Measurements from ENCODE around the gene CHFR.
"Not testable (repeated sequence)": the region's sequence is repeated elsewhere in the genome, so short reads cannot be mapped to it uniquely, and the experiment has no call there.

CHFR gene

GRCh38 chr12:132873724-132874123, 13.7 kb downstream of the CHFR start:
- DNase-seq: no peak

- DNase-seq: no peak
Measured at GRCh38 chr12:132872975-132873421, 14.4 kb downstream of the CHFR start.

GRCh38 chr12:132872073-132872855, 15.1 kb downstream of the CHFR start:
- no peak for DNase-seq

- no peak for DNase-seq
Measured at GRCh38 chr12:132869551-132869950, 17.9 kb downstream of the CHFR start.

GRCh38 chr12:132866251-132866828, 21.1 kb downstream of the CHFR start:
- no peak for DNase-seq

- no peak for DNase-seq
Measured at GRCh38 chr12:132861558-132861957, 25.8 kb downstream of the CHFR start.

GRCh38 chr12:132858718-132859266, 28.6 kb downstream of the CHFR start:
- no peak for DNase-seq

GRCh38 chr12:132857019-132857418, 30.4 kb downstream of the CHFR start:
- not testable (repeated sequence) for DNase-seq

- no peak for DNase-seq
Measured at GRCh38 chr12:132856581-132856980, 30.8 kb downstream of the CHFR start.

GRCh38 chr12:132855211-132855610, 32.2 kb downstream of the CHFR start:
- DNase-seq: not testable (repeated sequence)

- no peak for DNase-seq
Measured at GRCh38 chr12:132853285-132854092, 33.9 kb downstream of the CHFR start.

GRCh38 chr12:132852496-132852895, 34.9 kb downstream of the CHFR start:
- DNase-seq: no peak

GRCh38 chr12:132851465-132851864, 35.9 kb downstream of the CHFR start:
- DNase-seq: no peak

- DNase-seq: no peak
Measured at GRCh38 chr12:132850291-132850690, 37.1 kb downstream of the CHFR start.

GRCh38 chr12:132848521-132848920, 38.9 kb downstream of the CHFR start:
- DNase-seq: no peak

GRCh38 chr12:132847363-132848356, 39.7 kb downstream of the CHFR start:
- no peak for DNase-seq

GRCh38 chr12:132844681-132845080, 42.7 kb downstream of the CHFR start:
- not testable (repeated sequence) for DNase-seq

GRCh38 chr12:132842449-132843045, 44.9 kb downstream of the CHFR start:
- no peak for DNase-seq

- DNase-seq: no peak
Measured at GRCh38 chr12:132841151-132841550, 46.3 kb downstream of the CHFR start.

GRCh38 chr12:132840536-132840935, 46.9 kb downstream of the CHFR start:
- no peak for DNase-seq

- no peak for DNase-seq
Measured at GRCh38 chr12:132839558-132840235, 47.7 kb downstream of the CHFR start.

Measured in activated CD4-positive, alpha-beta T cell treated with anti-CD3 and anti-CD28 coated beads, Interleukin-2, amount 50 U/mL, for 4 hours (primary cell).